Testis (tissue), 3 donors: ENCODE data around the gene MBTPS2. TPM values are rescaled to one million over a fixed set of nuclear protein-coding genes. Genes with fewer than 3 reads are reported as not detected.

Experiments
- DNase-seq: peaks from one replicate; pipeline ENCODE4 v3.0.0-alpha.2; 2019
- H3K27ac ChIP-seq, 2 donors: fragments of 200-600 bp; sonication (generic); one replicate each; pipeline ENCODE4 v1.5.1; 2019
- H3K27me3 ChIP-seq: fragments of 200-600 bp; sonication (generic); one replicate; pipeline ENCODE4 v1.5.1; 2019
- H3K36me3 ChIP-seq: fragments of 200-600 bp; sonication (generic); one replicate; pipeline ENCODE4 v1.5.1; 2017; ENCODE audit warnings: low read depth; ENCODE audit errors: missing control alignments
- H3K4me1 ChIP-seq: fragments of 200-600 bp; sonication (generic); one replicate; pipeline ENCODE4 v1.5.1; 2019
- H3K4me3 ChIP-seq, 2 donors: fragments of 200-600 bp; sonication (generic); one replicate each; pipeline ENCODE4 v1.5.1; 2017 to 2019
- H3K9me3 ChIP-seq: fragments of 200-600 bp; sonication (generic); one replicate; pipeline ENCODE4 v1.5.1; 2017
- CTCF ChIP-seq, 3 experiments: fragments of 450-650 bp in 2 of 3; fragments of 200-600 bp in 1 of 3; sonication (generic) in 1 of 3; IDR thresholded peaks; one replicate each; pipeline ENCODE4 v1.5.1; 2016 to 2019; ENCODE audit warnings: antibody characterized with exemption in 3 of 3, mild to moderate bottlenecking in 2 of 3, moderate library complexity in 1 of 3
- POLR2A ChIP-seq: fragments of 450-650 bp; IDR thresholded peaks from one replicate; pipeline ENCODE4 v1.6.1; 2017; ENCODE audit warnings: antibody characterized with exemption, mild to moderate bottlenecking, moderate library complexity
- WGBS, 2 donors: methylation state at CpG; one replicate each; pipeline ENCODE4 v1.1.5; 2018; 5-methylcytosine and 5-hydroxymethylcytosine counted together
- intact Hi-C: fragments of 100-400 bp; cut with DNase I; formaldehyde crosslinking; loops from one replicate; pipeline ENCODE4 v1.15.1; 2023; ENCODE audit warnings: low total_unique reads
- polyA plus RNA-seq: library from polyadenylated mRNA; stranded (reverse); fragments of 350-450 nt; fragmentation: Illumina TruSeq; extraction: RNeasy Lipid Tissue Mini Kit (QIAGEN cat#74804); gene quantifications from one replicate; pipeline ENCODE4 v1.2.3, GENCODE V29; 2014; ENCODE audit warnings: low read depth, low replicate concordance; ENCODE audit not compliant: insufficient read depth
- total RNA-seq, 2 donors: library from RNA; depleted of rRNA; stranded (reverse); fragments of >200 nt; gene quantifications; one replicate each; pipeline ENCODE4 v1.2.3, GENCODE V29; 2016

The MBTPS2 gene
- total and polyA plus RNA-seq, 3 donors from 2014 or later = 8.5 to 11.4 (median 11.4) TPM

GRCh38 chrX:21926527-21927278 lies 87.3 kb downstream of the MBTPS2 start:
- H3K9me3 ChIP-seq = no peaks in the 10 kb centered on the region
- TF ChIP-seq POLR2A (no peak), CTCF (IDR thresholded peaks at IDR 0.05) (no peak)
- no peak for DNase-seq
- peak overlapping the region in 1 of 2 donors; percentile 53 for H3K27ac ChIP-seq
- no peaks in the 10 kb centered on the region for H3K4me1 ChIP-seq
- intact Hi-C loops = no loop called here
- H3K27me3 ChIP-seq = no peaks in the 10 kb centered on the region
- H3K36me3 ChIP-seq = no peaks in the 10 kb centered on the region
- 33 to 39% methylated on average over 6 of the region's 6 CpGs for WGBS, 2 donors
- H3K4me3 ChIP-seq = no peak overlapping the region

- 86% methylated on average over 4 of the region's 4 CpGs for WGBS, 2 donors
- intact Hi-C loops = no loop called here
These were observed 89.8 kb downstream of the MBTPS2 start for GRCh38 chrX:21929209-21929608.

GRCh38 chrX:21930986-21931385 lies 91.6 kb downstream of the MBTPS2 start:
- H3K36me3 ChIP-seq = no peaks in the 10 kb centered on the region
- no peaks in the 10 kb centered on the region for H3K9me3 ChIP-seq
- intact Hi-C loops = no loop called here
- WGBS, 2 donors = 89 to 94% methylated on average over 1 of the region's 1 CpG
- no peak overlapping the region for H3K4me3 ChIP-seq
- DNase-seq = no peak
- H3K27me3 ChIP-seq = no peaks in the 10 kb centered on the region
- H3K4me1 ChIP-seq = no peaks in the 10 kb centered on the region
- TF ChIP-seq CTCF (IDR thresholded peaks at IDR 0.05) = no peak
- TF ChIP-seq POLR2A = no peak
- H3K27ac ChIP-seq = no peak overlapping the region

More at GRCh38 chrX:21929209-21929608, 89.8 kb downstream of the MBTPS2 start:
- H3K27ac ChIP-seq = no peak overlapping the region
- H3K36me3 ChIP-seq = no peaks in the 10 kb centered on the region
- H3K27me3 ChIP-seq = no peaks in the 10 kb centered on the region
- H3K9me3 ChIP-seq = no peaks in the 10 kb centered on the region
- no peak for DNase-seq
- TF ChIP-seq CTCF (IDR thresholded peaks at IDR 0.05) = no peak
- TF ChIP-seq POLR2A = no peak
- H3K4me3 ChIP-seq = no peak overlapping the region
- no peaks in the 10 kb centered on the region for H3K4me1 ChIP-seq

- WGBS, 2 donors = 76 to 85% methylated on average over 11 of the region's 11 CpGs
- Histone ChIP-seq H3K4me1 (no peaks in the 10 kb centered on the region), H3K27me3 (no peaks in the 10 kb centered on the region), H3K27ac (no peak overlapping the region), H3K36me3 (no peaks in the 10 kb centered on the region), H3K4me3 (no peak overlapping the region), H3K9me3 (no peaks in the 10 kb centered on the region)
- intact Hi-C loops = no loop called here
- TF ChIP-seq CTCF (IDR thresholded peaks at IDR 0.05) (no peak), POLR2A (no peak)
- DNase-seq = no peak
These were observed 93.0 kb downstream of the MBTPS2 start for GRCh38 chrX:21932292-21933002.
